ENCODE results near the gene HS3ST1.

HS3ST1 gene

DNA sequence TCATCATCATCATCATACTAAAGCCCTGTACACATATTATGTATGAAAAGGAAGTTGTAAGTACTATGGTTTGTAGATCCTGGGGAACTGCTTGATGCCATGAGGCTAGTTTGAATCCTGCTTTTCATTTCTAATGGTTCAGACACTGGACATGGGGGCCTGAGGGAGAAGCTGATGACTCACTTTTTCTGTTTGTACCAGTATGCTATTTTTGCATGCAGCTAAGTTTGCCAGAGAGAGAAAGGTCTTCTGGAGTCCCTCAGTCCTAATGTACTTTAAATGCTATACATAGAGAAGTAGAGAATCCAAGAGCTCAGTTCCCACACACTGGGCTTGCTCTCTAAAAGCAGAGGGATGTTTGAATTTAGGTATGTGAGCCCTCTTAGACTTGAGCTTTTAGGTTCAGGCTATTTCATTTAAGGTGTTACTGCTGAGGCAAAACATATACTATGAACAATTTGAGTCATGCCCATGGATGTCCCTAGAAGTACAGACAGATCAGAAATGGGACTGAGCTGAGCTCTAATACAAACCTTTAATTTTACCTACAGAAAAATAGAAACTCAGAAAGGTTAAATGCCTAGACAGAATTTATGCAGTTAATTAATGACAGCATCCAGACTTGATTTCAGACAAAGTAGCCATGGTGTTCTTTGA, 17.6 kb upstream of the HS3ST1 start:
- TF ChIP-seq, protein P1, sequence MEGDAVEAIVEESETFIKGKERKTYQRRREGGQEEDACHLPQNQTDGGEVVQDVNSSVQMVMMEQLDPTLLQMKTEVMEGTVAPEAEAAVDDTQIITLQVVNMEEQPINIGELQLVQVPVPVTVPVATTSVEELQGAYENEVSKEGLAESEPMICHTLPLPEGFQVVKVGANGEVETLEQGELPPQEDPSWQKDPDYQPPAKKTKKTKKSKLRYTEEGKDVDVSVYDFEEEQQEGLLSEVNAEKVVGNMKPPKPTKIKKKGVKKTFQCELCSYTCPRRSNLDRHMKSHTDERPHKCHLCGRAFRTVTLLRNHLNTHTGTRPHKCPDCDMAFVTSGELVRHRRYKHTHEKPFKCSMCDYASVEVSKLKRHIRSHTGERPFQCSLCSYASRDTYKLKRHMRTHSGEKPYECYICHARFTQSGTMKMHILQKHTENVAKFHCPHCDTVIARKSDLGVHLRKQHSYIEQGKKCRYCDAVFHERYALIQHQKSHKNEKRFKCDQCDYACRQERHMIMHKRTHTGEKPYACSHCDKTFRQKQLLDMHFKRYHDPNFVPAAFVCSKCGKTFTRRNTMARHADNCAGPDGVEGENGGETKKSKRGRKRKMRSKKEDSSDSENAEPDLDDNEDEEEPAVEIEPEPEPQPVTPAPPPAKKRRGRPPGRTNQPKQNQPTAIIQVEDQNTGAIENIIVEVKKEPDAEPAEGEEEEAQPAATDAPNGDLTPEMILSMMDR (IDR thresholded peaks at IDR 0.05; ENCODE audit: low read depth, low read length): no peak
- H3K4me3 ChIP-seq (ENCODE audit: low read depth, low read length): no peak overlapping the region

DNA sequence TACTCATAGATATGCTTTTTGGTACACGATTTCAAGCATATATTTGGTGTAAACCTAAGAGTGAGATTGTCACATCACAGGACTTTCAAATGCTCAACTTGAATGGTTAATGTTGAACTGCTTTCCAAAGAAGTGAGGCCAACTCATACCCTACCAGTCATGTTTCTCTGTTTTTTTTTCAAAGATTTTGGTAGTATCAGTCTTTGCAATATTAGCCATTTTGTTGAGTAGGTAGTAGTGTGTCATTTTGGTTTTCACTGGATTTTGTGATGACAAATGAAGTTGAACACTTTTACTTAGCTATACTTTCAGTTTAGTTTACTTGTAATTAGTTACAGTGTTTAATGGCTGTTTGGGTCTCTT, 12.5 kb upstream of the HS3ST1 start:
- no peak overlapping the region for H3K4me3 ChIP-seq (ENCODE audit: low read depth, low read length)
- TF ChIP-seq, protein P1 (IDR thresholded peaks at IDR 0.05; ENCODE audit: low read depth, low read length): no peak

DNA sequence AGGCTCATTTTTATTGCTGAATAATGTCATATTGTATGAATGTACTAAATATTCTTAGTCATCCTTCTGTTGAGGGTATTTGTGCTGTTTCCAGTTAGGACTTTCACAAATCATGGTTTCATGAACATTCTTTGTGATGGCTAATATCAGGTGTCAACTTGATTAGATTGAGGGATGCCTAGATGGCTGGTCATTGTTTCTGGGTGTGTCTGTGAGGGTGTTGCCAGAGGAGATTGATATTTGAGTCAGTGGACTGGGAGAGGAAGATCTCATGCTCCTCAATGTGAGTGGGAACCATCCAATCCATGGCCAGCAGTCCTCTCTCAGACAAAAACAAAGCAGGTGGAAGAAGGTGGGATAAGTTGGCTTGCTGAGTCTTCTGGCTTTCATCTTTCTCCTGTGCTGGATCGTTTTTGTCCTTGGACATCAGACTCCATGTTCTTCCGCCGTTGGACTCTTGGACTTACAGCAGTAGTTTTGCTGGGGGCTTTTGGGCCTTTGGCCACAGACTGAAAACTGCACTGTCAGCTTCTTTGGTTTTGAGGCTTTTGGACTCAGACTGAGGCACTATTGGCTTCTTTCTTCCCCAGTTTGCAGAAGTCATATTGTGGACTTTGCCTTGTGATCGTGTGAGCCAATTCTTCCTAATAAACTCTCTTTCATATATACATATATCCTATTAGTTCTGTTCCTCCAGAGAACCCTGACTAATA, 11.9 kb upstream of the HS3ST1 start:
- H3K4me3 ChIP-seq (ENCODE audit: low read depth, low read length): no peak overlapping the region
- TF ChIP-seq, protein P1 (IDR thresholded peaks at IDR 0.05; ENCODE audit: low read depth, low read length): no peak

DNA sequence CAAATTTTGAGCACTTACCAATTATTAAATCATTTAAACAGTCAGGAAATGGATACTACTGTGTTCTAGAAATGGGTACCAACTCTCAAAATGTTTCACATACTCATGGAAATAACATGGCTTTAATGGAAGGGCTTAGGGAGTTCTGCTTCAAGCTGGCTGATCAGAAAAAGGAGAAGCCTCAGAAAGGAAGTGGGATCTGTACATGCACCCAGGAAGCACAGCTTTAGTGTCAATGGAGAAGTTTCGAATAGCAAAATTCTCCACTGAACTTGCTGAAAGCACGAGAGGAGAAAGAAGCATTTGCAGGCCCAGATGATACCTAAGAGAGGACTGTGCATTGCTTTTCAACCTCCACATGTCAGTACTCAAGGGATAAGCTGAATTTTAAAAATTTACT, 11.1 kb upstream of the HS3ST1 start:
- H3K4me3 ChIP-seq (ENCODE audit: low read depth, low read length): no peak overlapping the region
- TF ChIP-seq, protein P1 (IDR thresholded peaks at IDR 0.05; ENCODE audit: low read depth, low read length): no peak

DNA sequence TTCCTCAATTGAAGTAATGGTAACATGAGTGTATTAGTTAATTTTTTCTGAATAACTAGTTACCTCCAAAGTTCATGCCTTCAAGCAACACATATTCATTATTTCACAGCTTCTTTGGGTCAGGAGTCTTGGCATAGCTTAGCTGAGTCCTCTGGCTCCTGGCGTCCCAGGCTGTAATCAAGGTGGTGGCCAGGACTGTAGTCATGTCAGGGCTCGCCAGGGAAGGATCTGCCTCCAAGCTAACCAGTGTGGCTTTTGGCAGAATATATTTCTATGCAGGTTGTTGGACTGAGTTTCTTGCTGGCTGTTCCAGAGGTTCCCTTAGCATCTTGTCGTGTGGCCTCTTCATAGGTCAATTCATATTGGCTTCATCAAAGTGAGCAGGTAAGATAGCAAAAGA, 10.0 kb upstream of the HS3ST1 start:
- TF ChIP-seq, protein P1 (IDR thresholded peaks at IDR 0.05; ENCODE audit: low read depth, low read length): no peak
- H3K4me3 ChIP-seq (ENCODE audit: low read depth, low read length): no peak overlapping the region

DNA sequence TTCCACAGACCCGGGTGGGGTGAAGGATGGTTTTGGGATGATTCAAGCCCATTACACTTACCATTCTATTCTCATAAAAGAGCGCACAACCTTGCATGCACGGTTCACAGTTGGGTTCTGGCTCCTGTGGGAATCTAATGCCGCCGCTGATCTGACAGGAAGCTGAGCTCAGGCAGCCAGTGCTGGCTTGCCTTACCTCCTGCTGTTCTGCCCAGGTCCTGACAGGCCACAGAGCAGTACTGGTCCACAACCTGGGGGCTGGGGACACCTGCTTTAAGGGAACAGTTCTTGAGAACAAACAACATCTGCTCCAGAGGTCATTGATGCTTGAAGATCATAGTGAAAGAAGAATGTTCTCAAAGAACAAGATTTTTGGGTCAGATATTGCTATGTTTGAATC, 8.0 kb upstream of the HS3ST1 start:
- H3K4me3 ChIP-seq (ENCODE audit: low read depth, low read length): no peak overlapping the region
- TF ChIP-seq, protein P1 (IDR thresholded peaks at IDR 0.05; ENCODE audit: low read depth, low read length): no peak

DNA sequence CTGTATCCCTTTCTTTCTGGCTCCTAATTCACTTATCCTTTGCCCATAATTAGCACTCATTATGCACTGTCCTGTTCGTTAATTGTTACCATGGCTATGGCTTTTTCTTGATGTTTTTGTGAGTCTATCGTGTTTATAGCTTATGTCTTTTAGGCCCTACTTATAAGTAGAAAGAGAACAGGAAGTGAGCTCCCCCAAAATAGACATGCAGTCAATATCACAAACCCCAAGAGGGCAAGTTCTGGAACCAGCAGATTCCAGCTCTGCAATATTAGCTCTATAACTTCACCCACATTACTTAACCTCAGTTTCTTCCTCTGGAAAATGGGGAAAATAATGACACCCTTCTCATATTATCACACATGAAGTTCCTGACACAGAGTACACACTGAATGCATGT, 7.4 kb upstream of the HS3ST1 start:
- TF ChIP-seq, protein P1 (IDR thresholded peaks at IDR 0.05; ENCODE audit: low read depth, low read length): no peak
- no peak overlapping the region for H3K4me3 ChIP-seq (ENCODE audit: low read depth, low read length)

All from WI38 (cell line).